GM19452 (cell line): Measurements from ENCODE around the gene RBM33.
"Not testable (repeated sequence)": the region's sequence is repeated elsewhere in the genome, so short reads cannot be mapped to it uniquely, and the experiment has no call there.

Experiments
- ATAC-seq: cut with Tn5 transposase; IDR thresholded peaks from one replicate; pipeline ENCODE4 v1.9.1; 2021; ENCODE audit not compliant: unreplicated experiment

Gene RBM33

GRCh38 chr7:155815332-155816191 is 171.1 kb downstream of the RBM33 start:
- ATAC-seq: no peak

- no peak for ATAC-seq
These were observed 171.7 kb downstream of the RBM33 start for GRCh38 chr7:155816192-155816508.

- no peak for ATAC-seq
These were observed 172.5 kb downstream of the RBM33 start for GRCh38 chr7:155816996-155817395.

- not testable (repeated sequence) for ATAC-seq
These were observed 173.1 kb downstream of the RBM33 start for GRCh38 chr7:155817515-155817914.

GRCh38 chr7:155818154-155818819 is 173.8 kb downstream of the RBM33 start:
- ATAC-seq: no peak

- no peak for ATAC-seq
These were observed 174.3 kb downstream of the RBM33 start for GRCh38 chr7:155818820-155819168.

GRCh38 chr7:155819186-155819585 is 174.7 kb downstream of the RBM33 start:
- ATAC-seq: no peak

- ATAC-seq: no peak
These were observed 175.8 kb downstream of the RBM33 start for GRCh38 chr7:155820246-155820645.

GRCh38 chr7:155820788-155821187 is 176.3 kb downstream of the RBM33 start:
- ATAC-seq: no peak

- ATAC-seq: no peak
These were observed 177.4 kb downstream of the RBM33 start for GRCh38 chr7:155821851-155822250.

- ATAC-seq: no peak
These were observed 179.9 kb downstream of the RBM33 start for GRCh38 chr7:155824227-155824886.

GRCh38 chr7:155825336-155825735 is 180.9 kb downstream of the RBM33 start:
- no peak for ATAC-seq

GRCh38 chr7:155829796-155830470 is 185.5 kb downstream of the RBM33 start:
- ATAC-seq: no peak
